SU-DHL-6 (cell line): ENCODE results near the gene CUX1.
A peak's percentile ranks its signal among the peaks of the same experiment; 100 is the strongest.

ENCODE experiments used
- H2AFZ ChIP-seq: fragments of 200-600 bp; sonication (generic); 2 replicates; pipeline ENCODE4 v1.6.1; 2014; ENCODE audit warnings: low read depth, mild to moderate bottlenecking, moderate library complexity, mixed read lengths, antibody characterized with exemption, low read length; ENCODE audit not compliant: severe bottlenecking
- H3F3A ChIP-seq: fragments of 200-600 bp; shearing (Covaris generic); 2 replicates; pipeline ENCODE4 v1.6.0; 2016; ENCODE audit warnings: antibody characterized with exemption, mild to moderate bottlenecking; ENCODE audit not compliant: insufficient read depth
- H3K27ac ChIP-seq: fragments of 200-600 bp; sonication (generic); 2 replicates; pipeline ENCODE4 v1.5.1; 2016; ENCODE audit warnings: low read depth, mild to moderate bottlenecking, low read length, moderate library complexity, mixed read lengths
- H3K27me3 ChIP-seq: fragments of 200-600 bp; sonication (generic), shearing (Covaris generic); 2 replicates; pipeline ENCODE4 v1.6.0; 2014; ENCODE audit warnings: mild to moderate bottlenecking, low read length
- H3K36me3 ChIP-seq: fragments of 200-600 bp; sonication (generic); 2 replicates; pipeline ENCODE4 v1.6.1; 2014; ENCODE audit warnings: mild to moderate bottlenecking, low read length, mixed read lengths
- H3K4me2 ChIP-seq: fragments of 300-600, 200-600 bp; shearing (Covaris generic), sonication (generic); 2 replicates; pipeline ENCODE4 v1.6.0; 2014; ENCODE audit warnings: low read length, low read depth, mild to moderate bottlenecking; ENCODE audit not compliant: poor library complexity, severe bottlenecking
- H3K4me3 ChIP-seq: fragments of 200-600 bp; sonication (generic); 2 replicates; pipeline ENCODE4 v1.5.1; 2014; ENCODE audit warnings: antibody characterized with exemption, low read length, mild to moderate bottlenecking, mixed read lengths; ENCODE audit not compliant: insufficient read depth, poor library complexity, severe bottlenecking
- H3K79me2 ChIP-seq: fragments of 200-600 bp; sonication (generic); 2 replicates; pipeline ENCODE4 v1.6.1; 2014; ENCODE audit warnings: mild to moderate bottlenecking, low read length, moderate library complexity; ENCODE audit not compliant: insufficient read depth
- H3K9ac ChIP-seq: fragments of 200-600 bp; sonication (generic); 2 replicates; pipeline ENCODE4 v1.7.0; 2014; ENCODE audit warnings: mild to moderate bottlenecking, low read length
- H3K9me2 ChIP-seq: fragments of 200-600 bp; sonication (generic); replicated peaks from 2 replicates; pipeline ENCODE4 v1.6.1; 2014; ENCODE audit warnings: low read length; ENCODE audit not compliant: insufficient read depth
- H3K9me3 ChIP-seq: fragments of 200-600 bp; sonication (generic); 2 replicates; pipeline ENCODE4 v1.6.1; 2014; ENCODE audit warnings: low read length, mixed read lengths; ENCODE audit not compliant: insufficient read depth
- H4K20me1 ChIP-seq: fragments of 200-600 bp; sonication (generic); 2 replicates; pipeline ENCODE4 v1.6.1; 2014; ENCODE audit warnings: low read depth, mild to moderate bottlenecking, antibody characterized with exemption, low read length, moderate library complexity, mixed read lengths
- EZH2phosphoT487 ChIP-seq: fragments of 200-600 bp; sonication (generic), shearing (Covaris generic); conservative IDR thresholded peaks from 2 replicates; pipeline ENCODE4 v1.6.1; 2018; ENCODE audit warnings: mild to moderate bottlenecking, antibody characterized with exemption, low read length, moderate library complexity, mixed read lengths
- TF ChIP-seq, protein P1 (sequence below): fragments of 200-600 bp; sonication (generic); IDR thresholded peaks from one replicate; pipeline ENCODE4 v1.5.1; 2017; ENCODE audit warnings: antibody characterized with exemption, mild to moderate bottlenecking, low read length, moderate library complexity; ENCODE audit not compliant: insufficient read depth, poor library complexity, severe bottlenecking

CUX1 gene

DNA sequence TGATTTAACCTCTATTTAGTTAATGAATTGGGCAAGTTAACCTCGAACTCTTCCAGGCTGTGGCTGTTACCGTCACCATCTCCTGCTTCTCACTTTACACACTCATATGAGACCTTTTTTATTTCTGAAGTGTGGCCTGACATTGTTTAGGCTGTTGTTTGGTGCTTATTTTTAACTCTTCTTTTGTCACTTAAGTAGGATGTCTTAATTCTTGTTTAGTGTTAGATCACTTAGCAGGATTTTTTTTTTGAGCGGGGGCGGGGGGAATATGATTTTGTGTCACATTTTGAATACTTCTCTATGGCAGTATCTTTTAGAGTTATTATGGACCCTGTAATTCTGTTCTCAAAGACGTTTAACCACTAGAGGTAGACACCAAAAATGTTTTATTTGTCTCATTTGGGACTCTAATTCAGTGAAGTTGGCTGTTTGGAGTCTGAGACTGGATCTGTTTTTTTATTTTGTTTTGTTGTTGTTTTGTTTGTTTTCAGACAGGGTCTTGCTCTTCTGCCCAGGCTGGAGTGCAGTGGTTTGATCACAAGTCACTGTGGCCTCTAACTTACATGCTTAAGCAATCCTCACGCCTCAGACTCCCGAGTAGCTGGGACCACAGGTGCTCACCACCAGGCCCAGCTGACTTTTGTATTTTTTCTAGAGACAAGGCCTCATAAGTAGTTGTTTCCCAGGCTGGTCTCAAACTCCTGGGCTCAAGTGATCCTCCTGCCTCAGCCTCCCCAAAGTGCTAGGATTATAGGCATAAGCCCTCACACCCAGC, 73.5 kb downstream of the CUX1 start:
- Histone ChIP-seq H3K79me2 (peaks cover 99% of the 10 kb centered on the region), H4K20me1 (peaks cover 10% of the 10 kb centered on the region; the same call in 1 of the 2 replicates), H3K9me2 (no peaks in the 10 kb centered on the region), H2AFZ (no peak overlapping the region), H3K27me3 (no peaks in the 10 kb centered on the region), H3K9ac (peak overlapping the region; percentile 38), H3K4me2 (peak overlapping the region; percentile 50), H3K9me3 (no peaks in the 10 kb centered on the region), H3K4me3 (no peak overlapping the region), H3K27ac (peak overlapping the region; percentile 73), H3K36me3 (no peaks in the 10 kb centered on the region), H3F3A (peaks cover 46% of the 10 kb centered on the region)
- no peak for TF ChIP-seq EZH2phosphoT487
- TF ChIP-seq, protein P1, sequence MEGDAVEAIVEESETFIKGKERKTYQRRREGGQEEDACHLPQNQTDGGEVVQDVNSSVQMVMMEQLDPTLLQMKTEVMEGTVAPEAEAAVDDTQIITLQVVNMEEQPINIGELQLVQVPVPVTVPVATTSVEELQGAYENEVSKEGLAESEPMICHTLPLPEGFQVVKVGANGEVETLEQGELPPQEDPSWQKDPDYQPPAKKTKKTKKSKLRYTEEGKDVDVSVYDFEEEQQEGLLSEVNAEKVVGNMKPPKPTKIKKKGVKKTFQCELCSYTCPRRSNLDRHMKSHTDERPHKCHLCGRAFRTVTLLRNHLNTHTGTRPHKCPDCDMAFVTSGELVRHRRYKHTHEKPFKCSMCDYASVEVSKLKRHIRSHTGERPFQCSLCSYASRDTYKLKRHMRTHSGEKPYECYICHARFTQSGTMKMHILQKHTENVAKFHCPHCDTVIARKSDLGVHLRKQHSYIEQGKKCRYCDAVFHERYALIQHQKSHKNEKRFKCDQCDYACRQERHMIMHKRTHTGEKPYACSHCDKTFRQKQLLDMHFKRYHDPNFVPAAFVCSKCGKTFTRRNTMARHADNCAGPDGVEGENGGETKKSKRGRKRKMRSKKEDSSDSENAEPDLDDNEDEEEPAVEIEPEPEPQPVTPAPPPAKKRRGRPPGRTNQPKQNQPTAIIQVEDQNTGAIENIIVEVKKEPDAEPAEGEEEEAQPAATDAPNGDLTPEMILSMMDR = no peak

DNA sequence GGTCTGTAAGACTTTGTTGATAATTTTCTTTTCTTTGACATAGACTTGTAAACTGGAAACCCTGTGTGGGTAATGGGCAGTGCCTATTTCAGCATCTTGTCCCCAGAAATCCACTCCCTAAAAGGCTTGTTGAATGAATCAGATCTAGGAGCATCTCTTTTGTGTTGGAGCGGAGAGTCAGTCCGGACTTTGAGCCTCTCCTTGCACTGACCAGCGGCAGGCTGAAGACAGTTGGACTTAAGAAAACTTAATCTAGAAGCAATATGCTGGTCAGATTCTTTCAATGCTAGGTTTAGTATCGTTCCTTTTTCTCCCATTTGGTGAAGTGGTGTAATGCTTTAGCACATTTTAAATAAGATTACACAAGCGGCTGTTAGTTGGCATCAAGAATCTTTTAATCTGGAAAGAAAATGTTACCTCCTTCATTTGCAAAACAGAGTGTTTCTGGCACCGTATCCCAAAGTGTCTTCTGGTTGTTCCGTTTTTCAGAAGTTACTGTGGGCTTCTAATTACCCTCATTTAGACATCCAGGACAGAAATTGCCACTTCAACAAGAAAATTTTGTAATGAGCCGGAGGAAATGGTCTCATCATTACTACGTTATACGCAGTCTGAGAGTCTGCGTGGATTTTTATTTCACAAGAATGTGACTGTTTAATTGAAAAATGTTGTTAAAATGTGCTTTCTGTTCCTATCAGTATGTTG, 74.7 kb downstream of the CUX1 start:
- H3K27ac ChIP-seq = peak overlapping the region; percentile 73

DNA sequence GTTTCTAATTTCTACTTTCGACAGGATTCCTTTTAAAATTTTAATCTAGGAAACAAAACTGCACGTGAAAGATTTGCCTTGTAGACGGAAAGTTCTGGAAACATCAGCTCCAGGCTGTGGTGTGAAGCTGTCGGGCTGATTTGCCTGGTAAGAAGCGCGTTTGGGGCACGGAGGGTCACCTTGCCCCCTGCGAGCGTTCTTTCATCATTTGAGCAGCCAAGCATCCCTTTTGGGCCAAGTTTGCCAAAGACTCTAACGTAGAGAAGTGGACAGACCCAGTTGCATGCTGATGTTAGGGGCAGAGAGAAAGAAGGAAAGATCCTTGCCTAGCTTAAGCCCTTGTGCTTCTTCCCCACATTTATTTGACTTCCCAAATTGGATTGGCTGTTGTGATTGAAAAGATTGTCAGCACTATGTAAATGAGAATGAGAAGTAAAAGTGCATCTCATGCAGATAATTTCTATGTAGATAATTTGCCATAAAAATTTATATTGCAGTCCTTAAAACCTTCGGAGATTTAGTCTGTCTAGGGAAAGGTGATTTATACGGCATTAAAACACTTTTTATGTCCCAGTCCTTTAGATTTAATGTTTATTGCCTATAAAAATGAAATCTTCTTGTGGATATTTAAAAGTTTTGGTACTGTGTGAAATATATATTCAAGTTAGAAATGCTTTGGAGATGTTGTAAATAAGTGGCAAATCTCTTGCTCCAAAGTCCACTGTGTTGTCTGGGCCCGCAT, 76.1 kb downstream of the CUX1 start:
- Histone ChIP-seq H3K79me2 (peaks cover 99% of the 10 kb centered on the region), H3K27me3 (no peaks in the 10 kb centered on the region), H4K20me1 (0 out of 2 replicates have a peak, but pooled peaks cover 10% of the 10 kb centered on the region), H2AFZ (no peak overlapping the region), H3K9ac (no peak overlapping the region; the same call in 1 of the 2 replicates), H3F3A (peaks cover 55% of the 10 kb centered on the region), H3K27ac (peak overlapping the region; percentile 73), H3K9me3 (no peaks in the 10 kb centered on the region), H3K9me2 (no peaks in the 10 kb centered on the region), H3K4me3 (no peak overlapping the region), H3K4me2 (peak overlapping the region; percentile 50), H3K36me3 (no peaks in the 10 kb centered on the region)
- TF ChIP-seq, protein P1 = no peak
- no peak for TF ChIP-seq EZH2phosphoT487

More for the DNA sequence above, 74.7 kb downstream of the CUX1 start:
- H2AFZ ChIP-seq = no peak overlapping the region
- peaks cover 99% of the 10 kb centered on the region for H3K79me2 ChIP-seq
- no peaks in the 10 kb centered on the region for H3K36me3 ChIP-seq
- TF ChIP-seq, protein P1 = no peak
- no peak for TF ChIP-seq EZH2phosphoT487
- no peaks in the 10 kb centered on the region for H3K27me3 ChIP-seq
- H3F3A ChIP-seq = peaks cover 54% of the 10 kb centered on the region
- no peaks in the 10 kb centered on the region for H3K9me2 ChIP-seq
- peak overlapping the region; percentile 38 for H3K9ac ChIP-seq
- 0 out of 2 replicates have a peak, but pooled peaks cover 10% of the 10 kb centered on the region for H4K20me1 ChIP-seq
- H3K4me2 ChIP-seq = peak overlapping the region; percentile 50
- no peaks in the 10 kb centered on the region for H3K9me3 ChIP-seq
- no peak overlapping the region for H3K4me3 ChIP-seq
